ENCODE results near the gene CFDP1.

GRCh38 chr16:75394941-75395340 is 38.4 kb downstream of the CFDP1 start:
- no peak for TF ChIP-seq CTCF (conservative IDR thresholded peaks at IDR 0.05 in 1 of 2, IDR thresholded peaks at IDR 0.05 in 1 of 2; ENCODE audit: extremely low read depth in 1 of 2, insufficient read depth in 1 of 2, low read depth in 1 of 2, low read length in 2 of 2)
- no peak for TF ChIP-seq EZH2 (IDR thresholded peaks at IDR 0.05; ENCODE audit: borderline replicate concordance, low read length)

Measured in mammary epithelial cell (primary cell).